ENCODE measurements around the gene PEF1. TPM values are rescaled to one million over a fixed set of nuclear protein-coding genes. Genes with fewer than 3 reads are reported as not detected.

The PEF1 gene
- total RNA-seq, 4 donors from 2014 or later = 29.5 to 53.1 (median 42.7) TPM

DNA sequence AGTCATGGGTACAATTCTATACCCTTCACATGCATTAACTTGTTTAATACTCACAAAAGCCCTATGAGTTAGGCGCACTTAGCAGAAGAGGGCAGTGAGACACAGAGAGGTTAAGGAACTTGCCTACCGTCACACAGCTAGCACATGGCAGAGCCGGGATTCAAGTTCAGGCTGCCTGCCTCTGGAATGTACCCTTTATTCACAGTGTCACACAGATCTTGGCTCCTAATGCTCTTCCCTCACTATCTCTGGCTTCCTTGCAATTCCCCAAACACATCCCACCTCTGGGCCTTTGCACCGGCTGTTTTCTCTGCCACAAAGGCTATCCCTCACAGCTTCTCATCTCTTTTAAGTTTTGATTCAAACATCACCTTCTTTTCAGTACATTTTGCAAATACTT is 34.0 kb upstream of the PEF1 start:
- DNase-seq (no peak), ATAC-seq (no peak)
- intact Hi-C loops (cut with DNase I; ENCODE audit: low total_unique reads) (no loop called here), in situ Hi-C loops (cut with MboI; ENCODE audit: low sequenced_read_pairs in 4 of 4) (no loop called here)
- Histone ChIP-seq H3K4me1 (peaks cover 7 to 15% of the 10 kb centered on the region in 2 donors), H3K36me3 (no peaks in the 10 kb centered on the region), H3K27ac (no peak overlapping the region), H3K4me3 (no peak overlapping the region), H3K9me3 (no peaks in the 10 kb centered on the region), H3K27me3 (no peaks in the 10 kb centered on the region)
- TF ChIP-seq POLR2A (IDR thresholded peaks at IDR 0.05) = no peak
- TF ChIP-seq, protein P1, sequence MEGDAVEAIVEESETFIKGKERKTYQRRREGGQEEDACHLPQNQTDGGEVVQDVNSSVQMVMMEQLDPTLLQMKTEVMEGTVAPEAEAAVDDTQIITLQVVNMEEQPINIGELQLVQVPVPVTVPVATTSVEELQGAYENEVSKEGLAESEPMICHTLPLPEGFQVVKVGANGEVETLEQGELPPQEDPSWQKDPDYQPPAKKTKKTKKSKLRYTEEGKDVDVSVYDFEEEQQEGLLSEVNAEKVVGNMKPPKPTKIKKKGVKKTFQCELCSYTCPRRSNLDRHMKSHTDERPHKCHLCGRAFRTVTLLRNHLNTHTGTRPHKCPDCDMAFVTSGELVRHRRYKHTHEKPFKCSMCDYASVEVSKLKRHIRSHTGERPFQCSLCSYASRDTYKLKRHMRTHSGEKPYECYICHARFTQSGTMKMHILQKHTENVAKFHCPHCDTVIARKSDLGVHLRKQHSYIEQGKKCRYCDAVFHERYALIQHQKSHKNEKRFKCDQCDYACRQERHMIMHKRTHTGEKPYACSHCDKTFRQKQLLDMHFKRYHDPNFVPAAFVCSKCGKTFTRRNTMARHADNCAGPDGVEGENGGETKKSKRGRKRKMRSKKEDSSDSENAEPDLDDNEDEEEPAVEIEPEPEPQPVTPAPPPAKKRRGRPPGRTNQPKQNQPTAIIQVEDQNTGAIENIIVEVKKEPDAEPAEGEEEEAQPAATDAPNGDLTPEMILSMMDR (IDR thresholded peaks at IDR 0.05 in 4 of 5, conservative IDR thresholded peaks at IDR 0.05 in 1 of 5) = no peak

DNA sequence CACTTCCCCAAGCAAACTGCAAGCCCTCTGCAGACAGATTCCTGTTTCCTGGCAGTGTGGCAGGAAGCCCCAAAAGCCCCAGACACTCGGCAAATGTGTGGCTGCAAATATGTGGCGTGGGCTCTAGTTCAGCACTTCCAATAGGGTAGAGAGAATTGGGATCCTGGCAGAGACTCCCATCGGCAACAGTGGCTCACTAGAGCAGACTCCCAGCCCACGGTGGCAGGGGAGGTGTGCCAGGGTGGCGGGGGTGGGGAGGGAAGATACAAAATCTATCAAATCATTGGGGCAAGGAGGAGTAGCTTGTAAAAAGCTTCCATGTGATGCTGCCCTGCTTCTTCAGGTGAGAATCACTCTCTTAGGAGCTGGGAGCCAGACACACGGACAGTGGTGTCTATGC is 33.3 kb upstream of the PEF1 start:
- TF ChIP-seq POLR2A (IDR thresholded peaks at IDR 0.05) = no peak
- TF ChIP-seq, protein P1 (IDR thresholded peaks at IDR 0.05 in 4 of 5, conservative IDR thresholded peaks at IDR 0.05 in 1 of 5) = no peak
- DNase-seq = no peak
- intact Hi-C loops (cut with DNase I; ENCODE audit: low total_unique reads) (no loop called here), in situ Hi-C loops (cut with MboI; ENCODE audit: low sequenced_read_pairs in 4 of 4) (no loop called here)
- H3K9me3 ChIP-seq = no peaks in the 10 kb centered on the region
- no peak for ATAC-seq
- no peaks in the 10 kb centered on the region for H3K36me3 ChIP-seq
- H3K4me3 ChIP-seq = no peak overlapping the region
- H3K4me1 ChIP-seq = peaks cover 14 to 22% of the 10 kb centered on the region in 2 donors
- no peaks in the 10 kb centered on the region for H3K27me3 ChIP-seq
- no peak overlapping the region for H3K27ac ChIP-seq

DNA sequence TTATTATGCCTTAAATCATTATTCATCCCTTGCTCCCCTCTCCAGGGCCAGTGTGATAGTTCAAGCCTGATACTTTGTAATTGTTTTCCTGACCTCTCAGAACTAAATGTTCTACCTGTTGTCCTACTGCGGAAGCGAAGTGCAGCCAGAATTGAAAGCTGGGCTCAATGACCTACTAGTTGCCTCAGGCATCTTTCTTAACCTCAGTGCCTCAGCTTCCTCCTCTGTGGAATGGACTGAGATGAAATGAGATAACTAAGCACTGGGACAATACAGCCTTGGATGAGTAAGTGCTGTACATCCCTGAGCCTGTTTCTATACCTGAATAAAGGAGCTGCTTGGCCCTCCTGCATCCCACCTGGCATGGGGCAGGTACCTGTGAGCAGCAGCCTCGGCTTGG is 32.7 kb upstream of the PEF1 start:
- TF ChIP-seq, protein P1 (IDR thresholded peaks at IDR 0.05 in 4 of 5, conservative IDR thresholded peaks at IDR 0.05 in 1 of 5) = no peak
- TF ChIP-seq POLR2A (IDR thresholded peaks at IDR 0.05) = no peak
- in situ Hi-C loops (cut with MboI; ENCODE audit: low sequenced_read_pairs in 4 of 4) (no loop called here), intact Hi-C loops (cut with DNase I; ENCODE audit: low total_unique reads) (no loop called here)
- no peaks in the 10 kb centered on the region for H3K9me3 ChIP-seq
- DNase-seq (no peak), ATAC-seq (no peak)
- H3K4me3 ChIP-seq = no peak overlapping the region
- no peaks in the 10 kb centered on the region for H3K36me3 ChIP-seq
- peaks cover 19 to 27% of the 10 kb centered on the region in 2 donors for H3K4me1 ChIP-seq
- no peaks in the 10 kb centered on the region for H3K27me3 ChIP-seq
- no peak overlapping the region for H3K27ac ChIP-seq

DNA sequence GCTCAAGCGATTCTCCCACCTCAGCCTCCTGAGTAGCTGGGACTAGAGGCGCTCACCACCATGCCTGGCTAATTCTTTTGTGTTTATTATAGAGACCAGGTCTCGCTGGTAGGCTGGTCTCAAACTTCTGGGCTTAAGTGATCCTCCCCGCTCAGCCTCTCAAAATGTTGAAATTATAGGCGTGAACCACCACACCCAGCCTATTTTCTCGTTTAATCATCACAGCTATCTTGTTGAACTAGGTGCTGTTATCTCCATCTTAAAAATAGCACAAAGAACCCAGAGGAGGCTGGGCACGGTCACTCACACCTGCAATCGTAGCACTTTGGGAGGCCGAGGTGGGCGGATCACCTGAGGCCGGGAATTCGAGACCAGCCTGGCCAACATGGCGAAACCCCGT is 31.1 kb upstream of the PEF1 start:
- Histone ChIP-seq H3K4me1 (peaks cover 21 to 28% of the 10 kb centered on the region in 2 donors), H3K4me3 (no peak overlapping the region), H3K27me3 (no peaks in the 10 kb centered on the region), H3K36me3 (no peaks in the 10 kb centered on the region), H3K27ac (no peak overlapping the region), H3K9me3 (no peaks in the 10 kb centered on the region)
- intact Hi-C loops (cut with DNase I; ENCODE audit: low total_unique reads) = no loop called here
- in situ Hi-C loops (cut with MboI; ENCODE audit: low sequenced_read_pairs in 4 of 4) = no loop called here
- ATAC-seq (no peak), DNase-seq (no peak)
- no peak for TF ChIP-seq POLR2A (IDR thresholded peaks at IDR 0.05)
- TF ChIP-seq, protein P1 (IDR thresholded peaks at IDR 0.05 in 4 of 5, conservative IDR thresholded peaks at IDR 0.05 in 1 of 5) = no peak

DNA sequence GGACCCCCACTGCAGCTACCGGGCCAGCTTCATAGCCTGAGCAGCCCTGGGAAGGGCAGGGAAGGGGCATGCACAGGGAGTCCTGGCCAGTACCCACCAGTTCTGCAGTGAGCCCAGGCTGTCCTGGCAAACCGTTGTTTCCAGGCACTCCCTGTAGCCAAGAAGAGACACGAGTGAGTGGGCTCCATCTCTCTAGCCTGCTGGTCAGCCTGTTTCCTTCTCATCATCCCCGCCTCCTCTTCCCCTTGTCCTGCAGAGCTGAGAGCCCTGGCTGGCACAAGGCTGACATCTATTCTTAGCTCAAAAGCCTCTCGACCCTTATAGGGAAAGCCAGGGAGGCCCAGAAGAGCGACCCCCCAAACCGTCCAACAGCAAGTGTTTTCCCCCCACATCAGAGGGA is 30.5 kb upstream of the PEF1 start:
- in situ Hi-C loops (cut with MboI; ENCODE audit: low sequenced_read_pairs in 4 of 4) (no loop called here), intact Hi-C loops (cut with DNase I; ENCODE audit: low total_unique reads) (no loop called here)
- ATAC-seq = no peak
- Histone ChIP-seq H3K9me3 (no peaks in the 10 kb centered on the region), H3K4me3 (no peak overlapping the region), H3K27ac (no peak overlapping the region), H3K36me3 (no peaks in the 10 kb centered on the region), H3K27me3 (no peaks in the 10 kb centered on the region), H3K4me1 (peaks cover 25 to 33% of the 10 kb centered on the region in 2 donors)
- no peak for DNase-seq
- no peak for TF ChIP-seq POLR2A (IDR thresholded peaks at IDR 0.05)
- TF ChIP-seq, protein P1 (IDR thresholded peaks at IDR 0.05 in 4 of 5, conservative IDR thresholded peaks at IDR 0.05 in 1 of 5) = no peak
